HG03175 (cell line): ENCODE data around the gene DZIP1.
"Not testable (repeated sequence)": the region's sequence is repeated elsewhere in the genome, so short reads cannot be mapped to it uniquely, and the experiment has no call there.

Experiments used
- ATAC-seq: cut with Tn5 transposase; IDR thresholded peaks from one replicate; pipeline ENCODE4 v1.9.1; 2021; ENCODE audit warnings: mild to moderate bottlenecking, moderate library complexity; ENCODE audit not compliant: unreplicated experiment

DZIP1 gene

DNA sequence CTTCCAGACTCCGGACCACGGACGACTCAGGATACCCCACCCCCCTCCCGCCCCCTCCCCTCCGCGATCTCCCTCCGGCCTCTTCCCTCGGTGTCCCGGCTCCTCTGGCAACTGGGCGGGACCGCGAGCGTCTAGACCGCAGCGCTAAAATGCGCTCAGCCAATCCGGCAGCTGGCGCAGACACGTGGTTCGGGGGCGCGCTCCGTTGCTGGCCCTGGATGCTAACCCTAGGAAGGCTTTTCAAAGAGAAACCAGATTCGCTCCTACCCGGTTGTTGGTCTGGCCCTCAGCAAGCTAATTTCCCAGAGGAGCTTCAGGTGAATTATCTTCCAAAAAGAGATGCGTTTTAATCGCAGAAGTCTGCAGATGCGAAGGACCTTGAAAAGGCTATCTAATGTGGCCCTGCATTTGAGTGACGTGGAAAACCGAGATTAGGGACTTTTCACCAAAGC lies at the start of gene DZIP1:
Gene DZIP1 (minus strand): TSS at position 106 of the 452 bp plus-strand sequence. CDS start 2,677 bp downstream, outside the sequence.
- no peak for ATAC-seq

GRCh38 chr13:95690986-95691385 lies 46.5 kb upstream of the DZIP1 start:
- ATAC-seq = not testable (repeated sequence)

GRCh38 chr13:95689582-95689926 lies 45.0 kb upstream of the DZIP1 start:
- ATAC-seq = no peak

DNA sequence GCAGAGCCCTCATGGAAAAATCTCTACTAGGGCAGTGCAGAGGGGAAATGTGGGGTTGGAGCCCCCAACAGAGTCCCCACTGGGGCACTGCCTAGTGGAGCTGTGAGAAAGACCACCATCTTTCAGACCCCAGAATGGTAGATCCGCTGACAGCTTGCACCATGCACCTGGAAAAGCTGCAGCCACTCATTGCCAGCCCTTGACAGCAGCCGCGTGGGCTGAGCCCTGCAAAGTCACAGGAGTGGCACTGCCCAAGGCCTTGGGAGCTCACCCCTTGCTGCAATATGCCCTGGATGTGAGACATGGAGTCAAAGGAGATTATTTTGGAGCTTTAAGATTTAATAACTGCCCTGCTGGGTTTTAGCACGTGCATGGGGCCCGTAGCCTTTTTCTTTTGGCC lies 40.5 kb upstream of the DZIP1 start:
- ATAC-seq = not testable (repeated sequence)

GRCh38 chr13:95684418-95684817 lies 39.9 kb upstream of the DZIP1 start:
- ATAC-seq = no peak

DNA sequence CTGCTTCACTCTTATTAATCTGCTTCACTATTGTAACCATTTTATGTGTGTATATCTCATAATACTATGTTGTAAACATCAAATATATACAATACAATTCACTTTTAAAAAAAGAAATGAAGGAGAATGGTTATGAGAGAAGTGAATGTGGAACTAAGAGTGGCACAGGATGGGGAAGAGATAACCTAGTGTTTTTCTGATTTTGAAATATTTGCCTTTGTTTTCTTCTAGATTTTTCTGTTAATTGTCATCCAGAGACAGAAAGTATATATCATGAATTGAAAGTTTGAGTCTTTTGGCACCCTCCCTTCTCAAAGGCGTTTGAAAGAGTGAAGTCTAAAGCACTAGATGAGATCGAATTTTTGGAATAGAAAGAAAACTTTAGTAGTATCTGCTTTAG lies 35.2 kb upstream of the DZIP1 start:
- ATAC-seq = no peak

- no peak for ATAC-seq
Observed at GRCh38 chr13:95678967-95679366, 34.5 kb upstream of the DZIP1 start.

DNA sequence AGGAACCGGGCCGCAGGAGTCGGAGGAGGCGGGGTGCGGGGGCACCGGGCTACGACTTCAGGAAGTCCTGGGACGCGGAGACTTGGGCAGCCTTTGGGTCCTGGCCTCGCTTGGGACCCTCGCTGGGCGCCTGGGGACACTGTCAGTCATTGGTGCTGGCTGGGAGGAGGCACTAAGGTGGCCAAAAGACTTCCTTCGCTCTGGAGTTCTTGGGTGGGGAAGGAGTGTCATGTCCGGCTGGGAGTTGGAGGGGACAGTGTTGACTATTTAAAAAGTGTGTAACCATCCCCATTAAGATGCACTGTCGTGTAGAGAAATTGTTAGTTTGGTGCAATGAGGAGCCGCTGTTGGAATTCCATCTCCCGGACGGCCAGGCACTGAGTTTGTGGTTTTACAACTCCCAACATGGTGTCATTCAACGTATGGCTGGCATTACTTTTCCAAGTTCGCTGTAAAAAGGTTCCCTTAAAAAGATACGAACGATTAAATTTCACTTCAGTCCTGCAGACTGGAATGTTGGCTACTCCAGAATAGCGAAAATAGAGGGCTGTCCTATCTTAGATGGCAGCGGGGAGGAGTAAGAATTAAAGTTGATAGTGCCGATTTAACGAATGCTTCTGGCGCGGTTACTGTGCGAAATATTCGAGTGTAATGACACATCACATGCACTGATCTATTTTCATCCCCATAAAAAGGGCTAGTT lies 33.2 kb upstream of the DZIP1 start:
- no peak for ATAC-seq

GRCh38 chr13:95676762-95677563 lies 32.5 kb upstream of the DZIP1 start, which contains the start of gene DNAJC3:
TSS of gene DNAJC3 (plus strand) at chr13:95677139. CDS start at chr13:95677256, 117 bp downstream.
- ATAC-seq = peak; percentile 94

DNA sequence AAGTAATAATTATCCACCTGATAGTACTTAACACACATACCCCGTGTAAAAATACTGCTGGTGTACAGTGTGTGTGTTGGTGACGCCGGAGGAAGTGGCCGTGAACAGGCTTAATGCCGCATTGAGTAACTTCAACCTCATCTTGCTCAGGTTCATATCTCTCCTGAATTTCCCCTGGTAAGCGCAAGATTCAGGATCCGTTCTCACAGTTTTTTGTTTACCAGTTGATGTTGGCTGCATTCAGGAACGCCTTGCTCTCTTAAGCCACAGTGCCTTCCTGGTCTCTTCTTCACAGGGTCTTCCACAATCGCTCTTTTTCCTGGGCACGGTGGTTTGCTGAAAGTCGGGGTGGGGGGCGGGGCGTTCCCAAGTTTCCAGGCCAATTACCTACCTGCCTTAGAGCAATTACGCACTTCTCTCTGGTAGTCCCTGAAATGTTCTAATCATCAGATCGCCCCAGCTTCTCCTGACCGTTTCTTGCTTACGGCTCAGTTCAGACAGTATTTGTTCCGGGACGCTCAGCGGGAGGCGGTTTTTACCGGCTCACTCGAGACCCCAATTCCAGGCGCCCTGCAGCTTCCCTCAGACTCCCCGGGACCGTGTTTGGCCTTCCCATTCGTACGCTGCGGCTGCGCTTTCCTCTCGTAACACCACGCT lies 31.7 kb upstream of the DZIP1 start:
- ATAC-seq = peak; percentile 12

GRCh38 chr13:95671597-95671996 lies 27.1 kb upstream of the DZIP1 start:
- no peak for ATAC-seq

DNA sequence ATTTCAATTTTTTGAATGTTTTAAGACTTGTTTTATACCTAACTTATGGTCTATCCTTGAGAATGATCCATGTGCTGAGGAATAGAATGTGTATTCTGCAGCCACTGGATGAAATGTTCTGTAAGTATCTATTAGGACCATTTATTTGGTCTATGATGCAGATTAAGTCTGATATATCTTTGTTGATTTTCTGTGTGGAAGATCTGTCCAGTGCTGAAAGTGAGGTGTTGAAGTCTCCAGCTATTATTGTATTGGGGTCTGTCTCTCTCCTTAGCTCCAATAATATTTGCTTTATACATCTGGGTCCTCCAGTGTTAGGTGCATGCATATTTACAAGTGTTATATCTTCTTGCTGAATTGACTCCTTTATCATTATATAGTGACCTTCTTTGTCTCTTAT lies 22.7 kb upstream of the DZIP1 start:
- ATAC-seq = not testable (repeated sequence)

DNA sequence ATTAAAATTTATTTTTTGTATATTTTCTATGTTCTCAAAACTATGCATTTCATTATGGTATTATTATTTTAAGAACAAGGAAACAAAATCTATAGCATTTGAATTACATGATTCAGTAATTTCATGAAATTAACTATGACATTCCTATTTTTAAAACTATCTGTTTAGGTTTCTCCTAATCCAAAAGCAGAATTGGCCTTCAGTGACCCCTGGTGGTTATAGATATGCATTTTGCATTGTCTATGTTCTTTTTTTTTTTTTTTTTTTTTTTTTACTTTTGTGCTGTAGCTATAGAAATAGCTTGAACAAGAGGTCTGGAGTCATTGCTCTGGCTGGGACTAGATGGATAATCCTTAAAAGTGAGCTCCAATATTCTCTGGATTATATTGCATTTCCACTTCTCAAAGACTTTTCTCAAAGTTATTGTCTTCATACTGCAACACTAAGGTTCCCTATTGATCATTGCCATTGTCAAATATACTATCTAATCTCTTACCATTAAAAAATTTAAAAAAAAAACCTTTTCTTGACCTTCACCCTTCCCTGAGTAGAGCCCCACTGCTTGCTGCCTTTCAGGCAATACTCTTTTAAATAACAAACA lies 16.6 kb upstream of the DZIP1 start:
- peak; percentile 60 for ATAC-seq

DNA sequence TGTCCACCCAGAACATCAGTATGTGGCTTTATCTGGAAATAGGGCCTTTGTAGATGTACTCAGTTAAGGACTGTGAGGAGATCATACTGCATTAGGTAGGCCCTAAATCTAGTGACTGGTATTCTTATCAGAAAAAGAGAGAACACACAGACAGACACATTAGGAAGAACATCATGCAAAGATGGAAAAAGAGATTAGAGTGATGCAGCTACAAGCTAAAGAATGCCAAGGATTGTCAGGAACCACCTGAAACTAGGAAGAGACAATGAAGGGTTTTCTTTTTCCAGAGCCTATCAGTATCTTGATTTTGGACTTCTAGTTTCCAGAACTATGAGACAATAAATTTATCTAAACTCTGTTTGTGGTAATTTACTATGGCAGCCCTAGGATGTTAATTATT lies 15.0 kb upstream of the DZIP1 start:
- no peak for ATAC-seq

- ATAC-seq = no peak
Observed at GRCh38 chr13:95656386-95657015, 12.0 kb upstream of the DZIP1 start.

DNA sequence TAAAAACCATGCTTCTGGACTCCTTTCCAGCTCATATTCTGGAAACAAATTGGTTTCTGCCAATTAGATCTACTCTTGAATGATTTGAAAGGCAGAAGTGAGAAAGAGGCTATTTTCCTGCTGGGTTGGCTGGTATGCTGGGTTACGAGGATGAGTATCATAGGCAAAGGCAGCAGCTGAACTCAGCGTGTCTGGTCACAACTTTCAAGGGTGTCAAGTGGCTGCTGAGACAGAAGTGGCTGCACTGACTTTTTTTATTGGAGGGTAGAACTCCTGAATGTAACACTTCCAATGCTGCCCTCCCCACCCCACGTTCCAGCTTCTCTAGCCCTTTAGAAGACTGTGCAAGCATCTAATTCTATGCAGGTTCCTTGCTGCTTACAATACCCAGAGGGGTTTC lies 8.3 kb upstream of the DZIP1 start:
- no peak for ATAC-seq

DNA sequence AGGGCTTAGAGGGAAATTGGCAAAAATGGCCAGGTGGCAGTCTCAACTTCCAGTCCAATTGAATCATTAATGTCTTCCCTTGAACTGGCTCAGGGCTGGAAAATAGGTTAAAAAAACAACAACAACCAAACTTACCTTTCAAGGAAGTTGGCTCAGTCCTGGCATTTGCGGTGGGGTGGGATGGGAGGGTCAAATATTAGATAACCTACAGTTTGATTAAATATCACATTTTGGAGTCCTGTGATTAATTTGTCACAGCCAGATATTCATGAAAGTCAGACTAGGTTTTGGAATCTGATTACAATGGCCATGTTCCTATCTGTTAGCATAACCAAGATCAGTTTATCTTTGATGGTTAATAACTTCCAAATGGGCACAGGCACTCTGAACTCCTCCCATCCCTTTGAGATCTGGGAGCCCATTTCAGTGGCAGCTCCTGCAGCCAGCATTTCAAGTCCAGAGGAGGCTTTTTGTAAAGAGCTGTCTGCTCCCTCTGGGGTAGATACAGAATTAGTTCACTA lies 7.8 kb upstream of the DZIP1 start:
- no peak for ATAC-seq

GRCh38 chr13:95650696-95651095 lies 6.2 kb upstream of the DZIP1 start:
- ATAC-seq = no peak

DNA sequence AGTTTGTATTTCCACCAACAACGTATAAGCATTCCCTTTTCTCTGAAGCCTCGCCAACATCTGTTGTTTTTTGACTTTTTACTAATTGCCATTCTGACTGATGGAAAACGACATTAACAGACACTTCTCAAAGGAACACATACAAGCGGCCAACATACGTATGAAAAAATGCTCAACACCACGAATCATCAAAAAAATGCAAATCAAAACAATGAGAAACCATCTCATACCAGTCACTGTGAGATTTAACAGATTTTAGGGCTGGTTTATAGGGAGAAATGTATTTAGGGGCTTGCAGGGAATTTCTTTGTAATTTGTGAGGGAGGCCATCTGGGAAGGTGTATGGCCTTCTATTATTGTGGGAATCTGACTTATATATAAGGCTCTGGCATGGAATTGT lies 2.8 kb upstream of the DZIP1 start:
- ATAC-seq = no peak

DNA sequence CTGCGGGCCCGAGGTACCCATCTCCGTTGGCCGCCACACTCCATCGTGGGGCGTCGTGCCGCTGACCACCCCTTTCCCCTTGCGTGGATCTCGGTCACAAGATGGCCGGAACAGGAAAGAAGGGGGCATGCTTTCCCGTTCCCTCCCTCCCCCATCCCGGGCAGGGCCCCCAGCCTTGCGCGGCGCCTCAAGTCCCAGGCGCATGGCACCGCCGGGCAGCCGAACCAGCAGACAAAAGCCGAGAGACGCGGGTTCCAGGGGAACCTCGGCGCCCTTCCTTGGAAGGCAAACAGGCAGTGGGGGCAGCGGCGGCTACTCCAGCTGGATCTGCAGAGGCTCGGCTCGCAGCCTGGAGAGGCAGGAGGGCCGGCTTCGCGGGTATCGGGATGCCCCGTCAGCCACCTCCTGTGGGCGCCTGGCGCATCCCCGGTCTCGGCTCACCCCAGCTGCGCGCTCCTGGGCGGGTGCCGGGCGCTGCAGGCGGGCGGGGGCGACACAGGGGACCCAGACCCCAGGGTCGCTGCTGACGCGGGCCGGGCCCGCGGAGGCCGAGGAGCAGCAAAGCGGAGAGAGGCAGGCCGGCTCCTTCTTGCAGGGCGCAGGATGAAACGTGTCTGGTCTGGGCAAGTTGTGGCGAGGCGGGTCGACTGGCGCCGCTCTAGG lies 439 bp downstream of the DZIP1 start:
- ATAC-seq = no peak
